GM18499 (cell line): ENCODE results near the gene SLC39A13.

Experiments
- ATAC-seq: cut with Tn5 transposase; IDR thresholded peaks from one replicate; pipeline ENCODE4 v1.9.1; 2021; ENCODE audit warnings: moderate number of reproducible peaks; ENCODE audit not compliant: insufficient read depth, unreplicated experiment

The SLC39A13 gene

DNA sequence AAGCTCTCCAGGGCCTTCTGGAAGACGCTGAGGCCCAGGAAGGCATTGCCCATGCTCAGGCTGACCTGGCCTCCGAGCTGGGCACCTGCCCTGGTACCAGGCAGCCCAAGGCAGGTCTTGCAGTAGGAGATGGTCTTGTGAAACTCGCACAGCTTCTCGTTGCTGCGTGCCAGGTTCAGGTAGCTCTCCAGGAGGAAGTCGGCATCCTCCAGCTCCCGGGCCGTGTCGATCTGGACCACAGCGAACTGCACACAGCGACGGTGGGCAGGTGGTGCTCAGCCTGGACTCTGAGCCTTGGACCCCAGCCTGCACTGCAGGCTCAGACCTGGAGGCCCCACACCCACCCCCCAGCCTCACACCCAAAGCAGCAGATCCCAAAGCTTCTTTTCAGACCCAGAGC, 39.5 kb downstream of the SLC39A13 start:
- ATAC-seq: no peak

DNA sequence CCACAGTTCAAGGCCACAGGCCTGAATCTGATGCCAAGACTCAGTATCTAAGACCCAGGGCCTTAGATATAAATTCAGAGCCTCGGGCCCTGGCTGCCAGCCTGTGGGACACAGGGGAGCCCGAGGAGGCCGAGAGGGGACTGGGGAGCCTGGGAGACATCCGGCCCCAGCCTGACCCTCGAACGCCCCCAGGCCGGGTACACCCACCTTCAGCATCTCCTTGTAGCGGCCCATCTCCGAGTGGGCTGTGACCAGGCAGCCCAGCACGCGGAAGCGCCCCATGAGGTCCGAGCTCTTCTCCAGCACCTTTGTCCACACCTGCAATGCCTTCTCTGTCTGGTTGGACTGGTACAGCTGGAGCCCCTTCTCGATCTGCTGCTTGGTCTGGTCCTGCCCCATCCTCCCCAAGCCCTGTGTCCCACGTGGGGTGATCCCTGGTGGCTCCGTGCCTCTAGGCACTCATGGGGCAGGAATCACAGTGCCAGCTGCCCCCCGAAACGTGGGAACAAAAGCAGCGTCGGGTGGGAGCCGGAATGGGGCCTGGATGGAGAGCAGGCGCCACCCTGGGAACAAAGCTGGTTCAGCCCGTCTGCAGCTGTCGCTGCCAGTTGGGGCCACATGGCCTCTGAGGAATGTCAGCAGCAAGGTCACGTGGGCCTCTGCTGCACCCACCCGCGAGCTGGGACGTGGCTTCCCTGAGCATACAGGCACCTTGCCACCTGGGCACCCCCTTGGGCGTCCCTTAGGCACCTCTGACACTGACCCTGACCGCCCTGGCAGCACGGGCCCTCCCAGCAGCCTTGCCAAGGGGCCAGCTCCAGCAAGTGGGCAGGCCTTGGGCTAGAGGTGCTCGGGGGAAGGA, 40.4 kb downstream of the SLC39A13 start, which contains the start of gene RAPSN:
TSS of gene RAPSN (minus strand) at position 571 of the 862 bp plus-strand sequence. CDS start at position 399, 172 bp downstream.
- ATAC-seq: no peak

DNA sequence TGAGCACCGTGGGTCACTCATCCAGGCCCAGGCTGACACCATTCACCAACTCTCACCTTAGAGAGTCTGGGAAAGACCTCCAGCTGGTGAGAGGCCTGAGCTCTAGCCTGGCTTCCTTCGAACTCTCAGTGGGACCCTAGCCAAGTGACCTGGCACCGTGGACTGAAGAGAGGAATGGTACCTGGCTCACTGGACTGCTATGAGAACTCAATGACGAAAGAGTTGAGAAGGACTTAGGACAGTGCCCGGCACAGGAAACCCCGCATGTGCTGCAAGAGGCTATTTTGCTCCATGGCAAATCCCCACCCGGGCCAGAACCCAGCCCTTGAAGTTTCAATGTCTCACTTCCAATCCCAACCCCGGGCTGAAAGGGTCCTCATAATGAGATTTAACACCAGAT, 41.2 kb downstream of the SLC39A13 start:
- ATAC-seq: no peak

DNA sequence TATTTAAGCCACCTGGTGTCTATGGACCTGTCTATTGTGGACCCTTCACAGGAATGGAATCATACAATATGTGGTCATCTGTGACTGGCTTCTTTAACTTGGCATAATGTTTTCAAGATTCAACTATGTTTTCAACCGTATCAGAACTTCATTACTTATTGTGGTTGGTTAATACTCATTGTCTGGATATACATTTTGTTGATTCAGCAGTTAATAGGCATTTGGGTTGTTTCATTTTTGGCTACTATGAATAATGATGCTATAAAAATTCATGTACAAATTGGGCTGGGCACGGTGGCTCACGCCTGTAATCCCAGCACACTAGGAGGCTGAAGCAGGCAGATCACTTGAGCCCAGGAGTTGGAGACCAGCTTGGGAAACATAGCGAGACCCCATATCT, 43.0 kb downstream of the SLC39A13 start:
- no peak for ATAC-seq

GRCh38 chr11:47451990-47452389, 43.6 kb downstream of the SLC39A13 start:
- ATAC-seq: no peak

DNA sequence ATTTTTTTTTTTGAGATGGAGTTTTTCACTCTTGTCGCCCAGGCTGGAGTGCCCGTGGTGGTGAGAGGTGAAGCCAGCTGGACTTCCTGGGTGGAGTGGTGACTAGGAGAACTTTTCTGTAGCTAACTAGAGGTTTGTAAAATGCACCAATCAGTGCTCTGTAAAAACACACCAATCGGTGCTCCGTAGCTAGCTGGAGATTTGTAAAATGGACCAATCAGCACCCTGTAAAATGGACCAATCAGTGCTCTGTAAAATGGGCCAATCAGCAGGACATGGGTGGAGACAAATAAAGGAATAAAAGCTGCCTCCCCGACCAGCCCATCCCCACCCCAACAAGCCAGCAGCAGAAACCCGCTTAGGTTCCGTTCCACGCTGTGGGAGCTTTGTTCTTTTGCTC, 45.0 kb downstream of the SLC39A13 start:
- ATAC-seq: no peak

GRCh38 chr11:47454258-47454671, 45.9 kb downstream of the SLC39A13 start:
- peak; percentile 79 for ATAC-seq

DNA sequence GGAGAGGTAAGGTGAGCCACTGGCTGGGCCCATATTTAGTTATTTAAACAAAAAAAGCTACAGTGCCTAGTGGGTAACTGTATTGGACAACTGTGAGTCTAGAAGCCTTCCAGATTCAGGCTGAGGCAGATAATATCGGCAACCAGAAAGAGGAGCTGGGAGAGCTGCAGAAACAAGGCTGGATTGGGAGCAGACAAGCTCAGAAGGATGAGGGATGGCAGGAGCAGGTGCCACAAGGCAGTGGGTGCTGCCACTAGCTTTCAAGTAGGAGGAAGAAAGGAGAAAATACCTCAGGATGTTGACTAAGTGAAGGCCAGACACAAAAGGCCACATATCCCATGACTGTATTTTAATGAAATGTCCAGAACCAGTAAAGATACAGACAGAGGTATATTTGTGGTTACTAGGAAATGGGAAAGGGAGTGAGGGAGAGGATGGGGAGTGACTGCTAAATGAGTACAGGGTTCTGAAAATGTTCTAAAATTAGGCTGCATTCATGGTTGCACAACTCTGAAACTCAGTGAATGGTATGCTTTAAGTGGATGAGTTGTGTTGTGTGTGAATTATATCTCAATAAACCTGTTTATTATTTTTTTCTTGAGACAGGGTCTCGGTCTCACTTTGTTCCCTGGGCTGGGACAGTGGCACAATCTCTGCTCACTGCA, 52.3 kb downstream of the SLC39A13 start:
- no peak for ATAC-seq

DNA sequence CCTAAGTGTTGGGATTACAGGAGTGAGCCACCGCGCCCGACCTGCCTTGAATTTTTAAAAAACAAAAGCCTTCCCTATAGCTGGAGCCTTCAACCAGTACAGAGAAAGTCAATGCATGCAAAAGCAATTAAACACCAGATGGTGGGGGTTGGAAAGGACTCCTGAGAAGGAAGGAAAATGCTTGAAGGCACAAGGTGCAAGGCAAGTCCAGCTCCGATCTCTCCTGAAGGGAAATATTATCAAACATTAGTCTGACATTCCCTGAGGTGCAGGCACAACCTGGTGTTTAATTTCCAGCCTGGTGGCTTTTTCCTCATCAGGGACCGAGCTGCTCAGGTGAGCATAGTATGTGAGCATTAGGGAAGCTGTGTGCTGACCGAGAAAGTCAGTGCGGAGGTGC, 53.5 kb downstream of the SLC39A13 start:
- ATAC-seq: no peak

GRCh38 chr11:47464483-47464882, 56.1 kb downstream of the SLC39A13 start:
- ATAC-seq: no peak
